Astrocyte (in vitro differentiated cells and primary cell): Measurements from ENCODE around the gene UNC93B1.
"Not testable (repeated sequence)": the region's sequence is repeated elsewhere in the genome, so short reads cannot be mapped to it uniquely, and the experiment has no call there.

Experiments
- EZH2 ChIP-seq: IDR thresholded peaks from 2 replicates; pipeline ENCODE4 v1.6.1; 2012; ENCODE audit warnings: mild to moderate bottlenecking, low read length, inconsistent platforms; ENCODE audit not compliant: insufficient read depth
- TF ChIP-seq, protein P1 (sequence below): IDR thresholded peaks from 2 replicates; pipeline ENCODE4 v1.5.1; 2011; ENCODE audit warnings: low read depth, mild to moderate bottlenecking, inconsistent platforms, low read length, moderate library complexity; ENCODE audit not compliant: insufficient read depth

DNA sequence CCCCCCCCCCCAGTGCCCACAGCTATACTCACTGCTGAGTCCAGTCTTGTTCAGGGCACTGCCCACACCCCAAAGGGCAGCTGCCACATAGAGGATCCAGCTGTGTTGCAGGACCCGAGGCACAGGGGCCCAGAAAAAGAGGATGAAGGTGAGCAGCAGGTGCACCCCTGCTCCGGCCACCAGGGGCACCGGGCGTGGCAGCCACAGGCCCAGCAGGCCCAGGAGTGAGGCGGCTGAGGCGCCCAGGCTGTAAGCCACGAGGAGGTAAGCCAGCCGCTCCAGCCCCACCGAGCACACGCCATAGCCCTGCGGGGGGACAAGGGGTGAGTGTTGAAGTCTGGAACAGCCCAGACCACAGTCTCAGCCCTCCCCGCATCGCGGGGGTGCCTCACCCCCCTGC lies 8.3 kb downstream of the UNC93B1 start:
- TF ChIP-seq, protein P1, sequence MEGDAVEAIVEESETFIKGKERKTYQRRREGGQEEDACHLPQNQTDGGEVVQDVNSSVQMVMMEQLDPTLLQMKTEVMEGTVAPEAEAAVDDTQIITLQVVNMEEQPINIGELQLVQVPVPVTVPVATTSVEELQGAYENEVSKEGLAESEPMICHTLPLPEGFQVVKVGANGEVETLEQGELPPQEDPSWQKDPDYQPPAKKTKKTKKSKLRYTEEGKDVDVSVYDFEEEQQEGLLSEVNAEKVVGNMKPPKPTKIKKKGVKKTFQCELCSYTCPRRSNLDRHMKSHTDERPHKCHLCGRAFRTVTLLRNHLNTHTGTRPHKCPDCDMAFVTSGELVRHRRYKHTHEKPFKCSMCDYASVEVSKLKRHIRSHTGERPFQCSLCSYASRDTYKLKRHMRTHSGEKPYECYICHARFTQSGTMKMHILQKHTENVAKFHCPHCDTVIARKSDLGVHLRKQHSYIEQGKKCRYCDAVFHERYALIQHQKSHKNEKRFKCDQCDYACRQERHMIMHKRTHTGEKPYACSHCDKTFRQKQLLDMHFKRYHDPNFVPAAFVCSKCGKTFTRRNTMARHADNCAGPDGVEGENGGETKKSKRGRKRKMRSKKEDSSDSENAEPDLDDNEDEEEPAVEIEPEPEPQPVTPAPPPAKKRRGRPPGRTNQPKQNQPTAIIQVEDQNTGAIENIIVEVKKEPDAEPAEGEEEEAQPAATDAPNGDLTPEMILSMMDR, result not testable (repeated sequence)
- TF ChIP-seq EZH2, result not testable (repeated sequence)
